Karpas-422 (cell line): ENCODE results near the gene PIP5KL1. TPM values are rescaled to one million over a fixed set of nuclear protein-coding genes. Genes with fewer than 3 reads are reported as not detected.
A peak's percentile ranks its signal among the peaks of the same experiment; 100 is the strongest.

Experiments used
- DNase-seq: peaks from one replicate; pipeline ENCODE4 v3.0.0-alpha.2; 2015
- H2AFZ ChIP-seq: fragments of 200-600 bp; sonication (generic); 2 replicates; pipeline ENCODE4 v1.6.1; 2014; ENCODE audit warnings: antibody characterized with exemption, low read length, mixed read lengths
- H3K27ac ChIP-seq: fragments of 200-600 bp; sonication (generic); 2 replicates; pipeline ENCODE4 v1.5.1; 2014; ENCODE audit warnings: mild to moderate bottlenecking, low read length, moderate library complexity
- H3K27me3 ChIP-seq: fragments of 200-600 bp; sonication (generic); 2 replicates; pipeline ENCODE4 v1.6.1; 2014; ENCODE audit warnings: low read length, mixed read lengths
- H3K36me3 ChIP-seq: fragments of 200-600 bp; sonication (generic); 2 replicates; pipeline ENCODE4 v1.6.1; 2014; ENCODE audit warnings: low read length, mixed read lengths; ENCODE audit not compliant: insufficient read depth
- H3K4me1 ChIP-seq: fragments of 200-600 bp; sonication (generic); 2 replicates; pipeline ENCODE4 v1.6.1; 2014; ENCODE audit warnings: mild to moderate bottlenecking, low read length, mixed read lengths
- H3K4me2 ChIP-seq: fragments of 200-600 bp; sonication (generic); 2 replicates; pipeline ENCODE4 v1.6.1; 2014; ENCODE audit warnings: low read length, low read depth, mild to moderate bottlenecking; ENCODE audit not compliant: poor library complexity, severe bottlenecking
- H3K4me3 ChIP-seq: fragments of 200-600 bp; sonication (generic); 2 replicates; pipeline ENCODE4 v1.5.1; 2014; ENCODE audit warnings: mild to moderate bottlenecking, antibody characterized with exemption, low read length, mixed read lengths
- H3K79me2 ChIP-seq: fragments of 200-600 bp; sonication (generic); 2 replicates; pipeline ENCODE4 v1.6.1; 2014; ENCODE audit warnings: mild to moderate bottlenecking, low read length, mixed read lengths
- H3K9ac ChIP-seq: fragments of 200-600 bp; sonication (generic); 2 replicates; pipeline ENCODE4 v1.6.0; 2014; ENCODE audit warnings: low read length
- H3K9me2 ChIP-seq: fragments of 200-600 bp; sonication (generic), shearing (Covaris generic); replicated peaks from 2 replicates; pipeline ENCODE4 v1.6.0; 2014; ENCODE audit warnings: mild to moderate bottlenecking, low read length, moderate library complexity; ENCODE audit not compliant: insufficient read depth
- H3K9me3 ChIP-seq: fragments of 300-700, 200-600 bp; sonication (generic); 2 replicates; pipeline ENCODE4 v1.6.1; 2014; ENCODE audit warnings: low read length, mixed read lengths
- H4K20me1 ChIP-seq: fragments of 200-600 bp; sonication (generic); 2 replicates; pipeline ENCODE4 v1.6.1; 2014; ENCODE audit warnings: mild to moderate bottlenecking, antibody characterized with exemption, low read length, low read depth; ENCODE audit not compliant: insufficient read depth
- total RNA-seq: library from RNA; depleted of rRNA; stranded (reverse); fragments of >200 nt; shearing (Covaris generic); gene quantifications from 2 replicates; pipeline ENCODE4 v1.2.3, GENCODE V29; 2014; ENCODE audit warnings: low replicate concordance

The PIP5KL1 gene
- total RNA-seq, 1 experiment from 2014 or later: 2.7 TPM

DNA sequence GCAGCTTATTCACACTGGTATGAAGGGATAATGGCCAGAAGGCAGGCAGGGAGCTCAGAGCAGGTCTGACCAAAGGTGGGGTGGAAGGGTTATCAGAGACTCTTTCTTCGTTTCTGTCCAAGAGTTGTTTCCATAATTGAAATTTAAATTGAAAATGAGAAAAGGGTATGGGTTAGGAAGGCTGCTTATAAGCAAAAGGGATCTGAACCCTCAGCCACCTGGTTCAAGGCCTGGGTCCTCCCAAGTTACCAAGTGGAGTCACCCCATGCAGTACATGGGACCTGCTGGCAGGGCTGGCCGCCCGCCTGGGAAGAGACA lies 32.4 kb upstream of the PIP5KL1 start:
- Histone ChIP-seq H3K79me2 (no peaks in the 10 kb centered on the region), H3K9me3 (no peaks in the 10 kb centered on the region), H3K36me3 (no peaks in the 10 kb centered on the region), H3K4me1 (peaks cover 39% of the 10 kb centered on the region), H3K27ac (no peak overlapping the region), H3K27me3 (no peaks in the 10 kb centered on the region), H3K9ac (0 out of 2 replicates have a peak overlapping the region, but pooled peaks have one; percentile 20), H3K4me3 (no peak overlapping the region), H3K4me2 (peak overlapping the region; percentile 35), H3K9me2 (no peaks in the 10 kb centered on the region), H4K20me1 (peaks cover 61% of the 10 kb centered on the region), H2AFZ (no peak overlapping the region)
- DNase-seq: no peak

DNA sequence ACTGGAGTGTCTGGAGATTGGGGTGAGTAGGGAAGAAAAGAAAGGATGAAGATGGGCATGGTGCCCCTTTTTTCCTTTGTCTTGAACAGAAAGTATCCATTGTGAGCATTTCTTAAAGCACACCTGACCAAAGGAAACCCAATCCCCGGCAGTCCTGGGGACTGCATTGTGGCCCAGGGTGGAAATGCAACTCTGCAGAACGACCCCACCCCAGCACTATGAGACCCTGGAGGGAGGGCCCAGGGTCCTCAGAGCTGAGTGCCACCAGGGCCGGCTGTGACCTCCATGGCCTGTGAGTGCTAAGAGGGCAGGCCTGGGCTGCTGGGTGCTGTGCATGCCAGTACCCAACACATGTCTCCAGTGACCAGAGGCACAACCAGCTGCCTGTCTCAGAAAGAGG lies 31.7 kb upstream of the PIP5KL1 start:
- Histone ChIP-seq H3K27ac (no peak overlapping the region), H3K36me3 (no peaks in the 10 kb centered on the region)

DNA sequence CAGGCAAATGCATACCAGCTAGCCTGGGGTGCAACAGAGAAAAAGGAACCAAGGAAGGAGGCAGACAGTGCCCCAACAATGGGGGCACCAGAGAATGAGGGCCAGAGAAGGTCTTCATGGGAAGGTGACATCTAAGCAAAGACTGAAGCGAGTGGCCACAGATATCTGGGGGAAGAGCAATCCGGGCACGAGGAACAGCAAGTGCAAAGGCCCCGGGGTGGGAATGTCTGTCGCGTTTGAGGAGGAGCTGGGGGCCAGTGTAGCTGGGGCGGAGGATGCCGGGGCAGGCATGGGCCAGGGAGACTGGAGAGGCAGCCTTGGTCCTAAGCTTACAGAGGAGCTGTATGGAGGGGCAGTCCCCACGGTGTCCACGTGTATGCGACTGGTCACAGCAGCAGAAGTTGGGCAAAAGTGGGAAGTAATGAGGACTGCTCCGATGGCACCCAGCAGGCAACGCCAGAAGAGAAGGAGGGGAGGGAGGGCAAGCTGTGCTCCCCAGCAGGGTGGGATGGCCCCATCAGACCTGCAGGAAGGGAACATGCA lies 31.1 kb upstream of the PIP5KL1 start:
- DNase-seq: no peak
- no peak overlapping the region for H3K4me3 ChIP-seq
- no peak overlapping the region for H3K4me2 ChIP-seq
- H3K9me3 ChIP-seq: no peaks in the 10 kb centered on the region
- no peak overlapping the region for H3K9ac ChIP-seq
- peaks cover 49% of the 10 kb centered on the region for H4K20me1 ChIP-seq
- H3K27me3 ChIP-seq: no peaks in the 10 kb centered on the region
- H3K79me2 ChIP-seq: no peaks in the 10 kb centered on the region
- peaks cover 34% of the 10 kb centered on the region for H3K4me1 ChIP-seq
- H3K27ac ChIP-seq: no peak overlapping the region
- no peak overlapping the region for H2AFZ ChIP-seq
- no peaks in the 10 kb centered on the region for H3K9me2 ChIP-seq
- no peaks in the 10 kb centered on the region for H3K36me3 ChIP-seq

More for the DNA sequence above, 31.7 kb upstream of the PIP5KL1 start:
- Histone ChIP-seq H3K9ac (no peak overlapping the region), H3K4me1 (peaks cover 39% of the 10 kb centered on the region), H3K4me3 (no peak overlapping the region), H3K9me3 (no peaks in the 10 kb centered on the region), H2AFZ (no peak overlapping the region), H3K4me2 (no peak overlapping the region), H4K20me1 (peaks cover 55% of the 10 kb centered on the region), H3K79me2 (no peaks in the 10 kb centered on the region), H3K9me2 (no peaks in the 10 kb centered on the region), H3K27me3 (no peaks in the 10 kb centered on the region)
- DNase-seq: no peak

DNA sequence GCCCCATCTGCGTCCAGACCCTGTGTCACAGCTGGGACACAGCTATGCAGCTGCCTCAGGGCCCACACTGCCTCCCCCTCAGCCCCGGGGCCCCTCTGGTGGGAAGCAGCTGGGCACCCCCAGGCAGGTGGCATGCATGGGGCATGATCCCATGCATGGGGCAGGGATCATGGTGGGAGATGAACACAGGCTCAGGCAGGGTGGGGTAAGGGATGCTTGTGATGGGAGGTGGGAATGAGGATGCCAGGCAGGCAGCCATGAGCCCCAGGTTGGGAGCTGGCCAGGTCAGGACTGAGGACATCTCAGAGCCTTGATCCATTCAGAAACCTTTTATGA lies 30.5 kb upstream of the PIP5KL1 start:
- H3K27me3 ChIP-seq: no peaks in the 10 kb centered on the region
- peaks cover 29% of the 10 kb centered on the region for H3K4me1 ChIP-seq
- H3K9me3 ChIP-seq: no peaks in the 10 kb centered on the region
- no peaks in the 10 kb centered on the region for H3K36me3 ChIP-seq
- H3K27ac ChIP-seq: no peak overlapping the region
- no peak overlapping the region for H3K4me3 ChIP-seq
- peaks cover 46% of the 10 kb centered on the region for H4K20me1 ChIP-seq
- no peak overlapping the region for H2AFZ ChIP-seq
- H3K9ac ChIP-seq: no peak overlapping the region
- H3K9me2 ChIP-seq: no peaks in the 10 kb centered on the region
- no peak overlapping the region for H3K4me2 ChIP-seq
- H3K79me2 ChIP-seq: no peaks in the 10 kb centered on the region
- no peak for DNase-seq

DNA sequence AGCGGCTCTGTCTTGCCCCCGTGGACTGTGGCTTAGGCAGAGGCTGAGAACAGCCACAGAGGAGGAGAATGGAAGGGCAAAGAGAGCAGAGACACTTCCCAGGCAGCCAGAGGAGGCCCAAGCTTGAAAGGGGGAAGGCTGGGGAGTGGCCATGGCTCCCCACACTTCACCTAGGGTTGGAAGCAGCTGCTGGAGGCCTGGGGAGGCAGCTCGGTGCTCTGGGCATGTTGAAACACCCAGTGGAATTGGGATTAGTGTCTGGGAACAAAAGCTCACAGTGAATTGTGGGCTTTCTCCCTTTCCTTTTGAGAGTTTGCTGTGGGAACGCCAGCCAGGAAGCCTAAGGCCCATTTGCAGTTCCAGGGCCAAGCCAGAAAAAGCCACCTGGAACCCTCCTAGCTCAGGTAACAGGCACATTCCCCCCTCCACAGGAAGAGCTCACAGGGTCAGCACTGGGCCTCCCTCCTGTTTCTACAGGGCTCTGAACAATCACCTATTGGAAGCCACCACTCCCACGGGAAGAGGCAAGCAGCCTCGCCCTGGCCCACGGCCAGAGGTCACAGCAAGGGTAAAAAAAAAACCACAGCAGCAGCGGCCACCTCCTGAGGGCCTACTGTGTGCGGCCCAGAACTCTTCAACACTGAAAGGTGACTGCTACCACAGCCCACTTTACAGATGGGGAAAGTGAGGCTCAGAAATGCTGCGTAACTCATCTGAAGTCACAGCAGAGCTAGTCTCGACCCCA lies 30.0 kb upstream of the PIP5KL1 start:
- H3K27ac ChIP-seq: no peak overlapping the region
- H3K27me3 ChIP-seq: no peaks in the 10 kb centered on the region
- H3K9ac ChIP-seq: no peak overlapping the region
- H3K9me3 ChIP-seq: no peaks in the 10 kb centered on the region
- H3K4me3 ChIP-seq: no peak overlapping the region
- no peak overlapping the region for H2AFZ ChIP-seq
- H3K79me2 ChIP-seq: no peaks in the 10 kb centered on the region
- no peak overlapping the region for H3K4me2 ChIP-seq
- H3K9me2 ChIP-seq: no peaks in the 10 kb centered on the region
- no peak for DNase-seq
- peaks cover 46% of the 10 kb centered on the region for H4K20me1 ChIP-seq
- H3K36me3 ChIP-seq: no peaks in the 10 kb centered on the region
- peaks cover 25% of the 10 kb centered on the region for H3K4me1 ChIP-seq

DNA sequence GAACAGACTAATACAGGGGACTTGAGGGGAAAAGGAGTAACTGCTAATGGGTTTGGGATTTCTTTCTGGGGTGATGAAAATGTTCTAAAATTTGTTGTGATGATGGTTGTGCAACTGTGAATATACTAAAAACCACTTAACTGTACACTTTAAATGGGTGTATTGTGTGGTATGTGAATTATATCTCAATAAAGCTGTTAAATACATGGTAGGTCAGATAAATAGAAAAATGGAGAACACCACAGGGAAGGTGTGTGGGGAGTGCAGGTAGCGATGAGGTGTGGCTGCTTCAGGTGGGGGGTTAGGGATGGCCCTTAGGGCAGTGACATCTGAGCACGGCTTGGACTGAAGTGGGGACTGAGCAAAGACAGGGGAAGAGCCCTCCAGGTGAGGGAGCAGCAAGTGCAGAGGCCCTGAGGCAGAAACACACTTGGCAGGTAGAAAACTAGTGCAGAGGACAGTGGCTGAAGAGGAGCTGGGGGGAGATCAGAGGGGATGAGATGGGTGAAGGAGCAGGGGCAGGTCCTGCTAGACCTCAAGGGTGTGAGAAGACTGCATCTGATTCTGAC lies 29.3 kb upstream of the PIP5KL1 start:
- Histone ChIP-seq H3K9me2 (no peaks in the 10 kb centered on the region), H3K4me2 (no peak overlapping the region), H3K27ac (no peak overlapping the region)

DNA sequence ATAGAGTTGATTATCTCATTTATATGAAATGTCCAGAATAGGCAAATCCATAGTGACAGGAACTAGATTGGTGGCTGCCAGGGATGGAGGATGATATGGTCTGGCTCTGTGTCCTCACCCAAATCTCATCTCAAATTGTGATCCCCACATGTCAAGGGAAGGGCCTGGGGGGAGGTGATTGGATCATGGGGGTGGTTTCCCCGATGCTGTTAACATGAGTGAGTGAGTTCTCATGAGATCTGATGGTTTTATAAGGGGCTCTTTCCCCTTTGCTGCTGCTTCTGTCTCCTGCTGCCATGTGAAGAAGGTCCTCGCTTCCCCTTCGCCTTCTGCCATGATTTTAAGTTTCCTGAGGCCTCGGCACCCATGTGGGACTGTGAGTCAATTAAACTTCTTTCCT lies 28.8 kb upstream of the PIP5KL1 start:
- DNase-seq: no peak
- Histone ChIP-seq H3K27me3 (no peaks in the 10 kb centered on the region), H3K4me2 (no peak overlapping the region), H3K4me1 (peaks cover 20% of the 10 kb centered on the region), H4K20me1 (peaks cover 52% of the 10 kb centered on the region), H3K9ac (no peak overlapping the region), H3K36me3 (no peaks in the 10 kb centered on the region), H2AFZ (no peak overlapping the region), H3K4me3 (no peak overlapping the region), H3K79me2 (no peaks in the 10 kb centered on the region), H3K9me3 (no peaks in the 10 kb centered on the region), H3K27ac (no peak overlapping the region), H3K9me2 (no peaks in the 10 kb centered on the region)

More for the DNA sequence above, 29.3 kb upstream of the PIP5KL1 start:
- H3K27me3 ChIP-seq: no peaks in the 10 kb centered on the region
- no peaks in the 10 kb centered on the region for H3K9me3 ChIP-seq
- no peak overlapping the region for H2AFZ ChIP-seq
- H3K4me3 ChIP-seq: no peak overlapping the region
- DNase-seq: no peak
- H3K9ac ChIP-seq: no peak overlapping the region
- H3K4me1 ChIP-seq: peaks cover 20% of the 10 kb centered on the region
- H3K36me3 ChIP-seq: no peaks in the 10 kb centered on the region
- H3K79me2 ChIP-seq: no peaks in the 10 kb centered on the region
- peaks cover 49% of the 10 kb centered on the region for H4K20me1 ChIP-seq

DNA sequence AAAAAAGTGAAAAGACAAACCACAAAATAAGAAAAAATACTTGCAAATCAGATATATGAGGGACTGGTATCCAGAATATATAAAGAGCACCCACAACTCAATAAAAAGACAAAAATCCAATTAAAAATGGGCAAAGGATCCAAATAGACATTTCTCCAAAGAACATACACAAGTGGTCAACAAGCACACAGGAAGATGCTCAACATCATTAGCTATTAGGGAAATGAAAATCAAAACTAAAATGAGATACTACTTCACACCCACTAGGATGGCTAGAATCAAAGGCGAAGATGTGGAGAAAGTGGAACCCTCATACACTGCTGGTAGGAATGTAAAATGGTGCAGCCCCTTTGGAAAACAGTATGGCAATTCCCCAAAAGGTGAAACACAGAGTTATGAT lies 28.2 kb upstream of the PIP5KL1 start:
- H2AFZ ChIP-seq: no peak overlapping the region
- H3K79me2 ChIP-seq: no peaks in the 10 kb centered on the region
- H3K27ac ChIP-seq: no peak overlapping the region

More for the DNA sequence above, 28.2 kb upstream of the PIP5KL1 start:
- H3K36me3 ChIP-seq: no peaks in the 10 kb centered on the region
- H3K9me2 ChIP-seq: no peaks in the 10 kb centered on the region
- H4K20me1 ChIP-seq: peaks cover 48% of the 10 kb centered on the region
- no peak overlapping the region for H3K4me3 ChIP-seq
- H3K4me2 ChIP-seq: no peak overlapping the region
- peaks cover 13% of the 10 kb centered on the region for H3K4me1 ChIP-seq
- no peaks in the 10 kb centered on the region for H3K9me3 ChIP-seq
- no peaks in the 10 kb centered on the region for H3K27me3 ChIP-seq
- no peak overlapping the region for H3K9ac ChIP-seq
- DNase-seq: no peak
